Smooth muscle cell (in vitro differentiated cells): Measurements from ENCODE around the gene STK32C. TPM values are rescaled to one million over a fixed set of nuclear protein-coding genes. Genes with fewer than 3 reads are reported as not detected.

Experiments used
- DNase-seq: peaks from one replicate; lab custom pipeline; 2025; ENCODE audit not compliant: unreplicated experiment; lab: John Stamatoyannopoulos, UW
- H2AFZ ChIP-seq: fragments of 200-600 bp; sonication (generic); 2 replicates; pipeline ENCODE4 v1.6.0; 2016; ENCODE audit warnings: antibody characterized with exemption, low read depth, mild to moderate bottlenecking
- H3F3A ChIP-seq: fragments of 200-600 bp; sonication (generic); 2 replicates; pipeline ENCODE4 v1.6.0; 2017; ENCODE audit warnings: antibody characterized with exemption, low read depth
- H3K27ac ChIP-seq: fragments of 200-600 bp; sonication (generic); 2 replicates; pipeline ENCODE4 v1.5.1; 2016; ENCODE audit warnings: low read depth, mild to moderate bottlenecking
- H3K27me3 ChIP-seq: fragments of 200-600 bp; sonication (generic); 2 replicates; pipeline ENCODE4 v1.6.1; 2016; ENCODE audit warnings: low read depth, mild to moderate bottlenecking
- H3K36me3 ChIP-seq: fragments of 200-600 bp; sonication (generic); 2 replicates; pipeline ENCODE4 v1.5.1; 2016; ENCODE audit warnings: low read depth
- H3K4me1 ChIP-seq: fragments of 200-600 bp; sonication (generic); 2 replicates; pipeline ENCODE4 v1.5.1; 2016; ENCODE audit warnings: low read depth
- H3K4me2 ChIP-seq: fragments of 200-600 bp; sonication (generic); 2 replicates; pipeline ENCODE4 v1.6.0; 2016; ENCODE audit warnings: mild to moderate bottlenecking
- H3K4me3 ChIP-seq: fragments of 200-600 bp; sonication (generic); 2 replicates; pipeline ENCODE4 v1.5.1; 2016; ENCODE audit warnings: mild to moderate bottlenecking
- H3K79me2 ChIP-seq: fragments of 200-600 bp; sonication (generic); 2 replicates; pipeline ENCODE4 v1.6.0; 2016; ENCODE audit warnings: low read depth, mild to moderate bottlenecking
- H3K9ac ChIP-seq: fragments of 200-600 bp; sonication (generic); 2 replicates; pipeline ENCODE4 v1.6.0; 2016; ENCODE audit warnings: low read depth
- H3K9me3 ChIP-seq: fragments of 200-600 bp; sonication (generic); replicated peaks from 2 replicates; pipeline ENCODE4 v1.5.1; 2016; ENCODE audit warnings: low read depth
- H4K20me1 ChIP-seq: fragments of 200-600 bp; sonication (generic); 2 replicates; pipeline ENCODE4 v1.6.0; 2016; ENCODE audit warnings: low read depth
- CTCF ChIP-seq: fragments of 200-600 bp; sonication (generic); IDR thresholded peaks from 2 replicates; pipeline ENCODE4 v1.5.1; 2017; ENCODE audit warnings: borderline replicate concordance, mild to moderate bottlenecking, antibody characterized with exemption; ENCODE audit not compliant: insufficient read depth, poor library complexity, severe bottlenecking
- WGBS: methylation state at CpG from one replicate; pipeline ENCODE4 v1.1.7; 2016; ENCODE audit warnings: low lambda C conversion rate; 5-methylcytosine and 5-hydroxymethylcytosine counted together
- polyA plus RNA-seq: library from polyadenylated mRNA; unstranded; fragments of >200 nt; fragmentation: Nextera tagmentation; extraction: Ambion mirVana; gene quantifications from 2 replicates; pipeline ENCODE4 v1.2.1, GENCODE V29; 2016
- total RNA-seq: library from RNA; depleted of rRNA; stranded (reverse); fragments of >200 nt; gene quantifications from 2 replicates; pipeline ENCODE4 v1.2.3, GENCODE V29; 2014

STK32C gene
- total and polyA plus RNA-seq, 2 experiments from 2014 or later: 2.3 to 13.2 TPM

GRCh38 chr10:132299371-132300336 lies 8.1 kb downstream of the STK32C start:
- TF ChIP-seq CTCF: no peak
- Histone ChIP-seq H3K36me3 (no peaks in the 10 kb centered on the region), H3K79me2 (no peaks in the 10 kb centered on the region), H3K27me3 (peaks cover 3% of the 10 kb centered on the region), H3K9ac (no peak overlapping the region), H3F3A (no peaks in the 10 kb centered on the region), H3K27ac (no peak overlapping the region), H2AFZ (no peak overlapping the region), H3K4me2 (no peak overlapping the region), H3K4me3 (no peak overlapping the region), H4K20me1 (peaks cover 11% of the 10 kb centered on the region), H3K4me1 (no peaks in the 10 kb centered on the region), H3K9me3 (no peaks in the 10 kb centered on the region)
- 88% methylated on average over 34 of the region's 34 CpGs for WGBS
- DNase-seq: no peak

GRCh38 chr10:132298038-132298881 lies 9.5 kb downstream of the STK32C start:
- H4K20me1 ChIP-seq: peaks cover 11% of the 10 kb centered on the region
- no peak overlapping the region for H3K9ac ChIP-seq
- H3F3A ChIP-seq: no peaks in the 10 kb centered on the region
- H3K4me3 ChIP-seq: no peak overlapping the region
- no peaks in the 10 kb centered on the region for H3K4me1 ChIP-seq
- no peak overlapping the region for H3K4me2 ChIP-seq
- H3K9me3 ChIP-seq: no peaks in the 10 kb centered on the region
- TF ChIP-seq CTCF: no peak
- H3K79me2 ChIP-seq: no peaks in the 10 kb centered on the region
- no peak for DNase-seq
- WGBS: 82% methylated on average over 27 of the region's 28 CpGs
- H3K27me3 ChIP-seq: no peaks in the 10 kb centered on the region
- no peak overlapping the region for H3K27ac ChIP-seq
- no peak overlapping the region for H2AFZ ChIP-seq
- no peaks in the 10 kb centered on the region for H3K36me3 ChIP-seq

- H3K79me2 ChIP-seq: no peaks in the 10 kb centered on the region
- no peak for TF ChIP-seq CTCF
- H2AFZ ChIP-seq: no peak overlapping the region
- 80% methylated on average over 9 of the region's 9 CpGs for WGBS
- no peak overlapping the region for H3K4me2 ChIP-seq
- no peaks in the 10 kb centered on the region for H3K36me3 ChIP-seq
- no peak overlapping the region for H3K4me3 ChIP-seq
- no peaks in the 10 kb centered on the region for H3K9me3 ChIP-seq
- no peak overlapping the region for H3K9ac ChIP-seq
- no peak overlapping the region for H3K27ac ChIP-seq
- no peaks in the 10 kb centered on the region for H3K27me3 ChIP-seq
- no peaks in the 10 kb centered on the region for H3F3A ChIP-seq
- peaks cover 7% of the 10 kb centered on the region for H4K20me1 ChIP-seq
- no peaks in the 10 kb centered on the region for H3K4me1 ChIP-seq
- DNase-seq: no peak
These were observed 10.2 kb downstream of the STK32C start for GRCh38 chr10:132297526-132297925.
